OCI-LY7 (cell line): ENCODE results near the gene SALL3. TPM values are rescaled to one million over a fixed set of nuclear protein-coding genes. Genes with fewer than 3 reads are reported as not detected.
"Not testable (repeated sequence)": the region's sequence is repeated elsewhere in the genome, so short reads cannot be mapped to it uniquely, and the experiment has no call there.

Experiments used
- BruUV-seq: library from RNA; stranded (reverse); fragments of 400-500 nt; replicated peaks from 2 replicates; lab custom pipeline; 2021; lab: Mats Ljungman, UMichigan
- CTCF ChIA-PET: fragments of 300-600 bp; sonication (Branson Sonifier 250); formaldehyde crosslinking; loops from one replicate; lab custom pipeline; 2022; ENCODE audit warnings: antibody characterized with exemption; ENCODE audit not compliant: unreplicated experiment; lab: Charles Lee
- POLR2A ChIA-PET: fragments of 300-600 bp; sonication (Branson Sonifier 250); formaldehyde crosslinking; loops from one replicate; lab custom pipeline; 2022; ENCODE audit warnings: antibody characterized with exemption; lab: Charles Lee
- DNase-seq: peaks from one replicate; pipeline ENCODE4 v3.0.0-alpha.2; 2015; ENCODE audit warnings: low spot score
- H2AFZ ChIP-seq: fragments of 200-600 bp; sonication (generic), shearing (Covaris generic); 2 replicates; pipeline ENCODE4 v1.6.1; 2014; ENCODE audit warnings: mild to moderate bottlenecking, antibody characterized with exemption, low read length, moderate library complexity
- H3K27ac ChIP-seq: fragments of 200-600 bp; sonication (generic); 2 replicates; pipeline ENCODE4 v1.5.1; 2014; ENCODE audit warnings: mixed run types, low read depth, mild to moderate bottlenecking, moderate library complexity, low read length, inconsistent platforms; ENCODE audit not compliant: poor library complexity, severe bottlenecking
- H3K36me3 ChIP-seq: fragments of 200-600 bp; sonication (generic); 2 replicates; pipeline ENCODE4 v1.6.1; 2014; ENCODE audit warnings: mild to moderate bottlenecking, antibody characterized with exemption, low read length, moderate library complexity, mixed read lengths; ENCODE audit not compliant: insufficient read depth
- H3K4me1 ChIP-seq: fragments of 200-600 bp; sonication (generic); 2 replicates; pipeline ENCODE4 v1.5.1; 2014; ENCODE audit warnings: mild to moderate bottlenecking, low read length; ENCODE audit not compliant: insufficient read depth, poor library complexity, severe bottlenecking
- H3K4me2 ChIP-seq: fragments of 200-600 bp; sonication (generic); 2 replicates; pipeline ENCODE4 v1.6.1; 2014; ENCODE audit warnings: mild to moderate bottlenecking, low read length
- H3K4me3 ChIP-seq: fragments of 200-600 bp; sonication (generic); 2 replicates; pipeline ENCODE4 v1.5.1; 2014; ENCODE audit warnings: mild to moderate bottlenecking, low read depth, low read length; ENCODE audit not compliant: poor library complexity, severe bottlenecking
- H3K79me2 ChIP-seq: fragments of 200-600 bp; sonication (generic); 2 replicates; pipeline ENCODE4 v1.6.1; 2016; ENCODE audit warnings: low read depth, mild to moderate bottlenecking, low read length, moderate library complexity, mixed read lengths; ENCODE audit not compliant: insufficient read depth
- H3K9me2 ChIP-seq: fragments of 200-600 bp; sonication (generic); 2 replicates; pipeline ENCODE4 v1.6.1; 2016; ENCODE audit warnings: mild to moderate bottlenecking, low read length, mixed read lengths; ENCODE audit not compliant: insufficient read depth
- H3K9me3 ChIP-seq: fragments of 200-600 bp; sonication (generic); 2 replicates; pipeline ENCODE4 v1.6.1; 2014; ENCODE audit warnings: mild to moderate bottlenecking, mixed run types, low read length, mixed read lengths
- H4K20me1 ChIP-seq: fragments of 200-600 bp; sonication (generic); 2 replicates; pipeline ENCODE4 v1.6.1; 2014; ENCODE audit warnings: mild to moderate bottlenecking, antibody characterized with exemption, low read length, moderate library complexity, mixed read lengths; ENCODE audit not compliant: insufficient read depth
- CTCF ChIP-seq: fragments of 200-600 bp; sonication (generic); conservative IDR thresholded peaks from 2 replicates; pipeline ENCODE4 v1.5.1; 2014; ENCODE audit warnings: mild to moderate bottlenecking, antibody characterized with exemption, low read length, moderate library complexity, mixed read lengths
- EZH2phosphoT487 ChIP-seq: fragments of 200-600 bp; sonication (generic); IDR thresholded peaks from 2 replicates; pipeline ENCODE4 v1.6.1; 2018; ENCODE audit warnings: low read depth, borderline replicate concordance, mild to moderate bottlenecking, mixed run types, antibody characterized with exemption, low read length, moderate library complexity, mixed read lengths
- intact Hi-C: fragments of 100-400 bp; cut with micrococcal nuclease; formaldehyde crosslinking; loops from one replicate; pipeline ENCODE4 v1.10.0; 2022; ENCODE audit not compliant: unreplicated experiment
- total RNA-seq, 2 experiments: library from RNA; depleted of rRNA in 1 of 2; stranded (reverse); fragments of >200 nt in 1 of 2; shearing (Covaris generic) in 1 of 2; gene quantifications; 2 replicates each; pipeline ENCODE4 v1.2.3, GENCODE V29; 2014 to 2022

Gene SALL3
- total RNA-seq, 2 experiments from 2014 or later, result not detected

GRCh38 chr18:78939734-78940494 lies 39.7 kb upstream of the SALL3 start:
- no peak overlapping the region for H2AFZ ChIP-seq
- no TSS peak for BruUV-seq
- no peaks in the 10 kb centered on the region for H4K20me1 ChIP-seq
- H3K36me3 ChIP-seq, result no peaks in the 10 kb centered on the region
- H3K4me2 ChIP-seq, result no peak overlapping the region
- H3K9me3 ChIP-seq, result no peaks in the 10 kb centered on the region
- POLR2A ChIA-PET, result no interaction called here
- H3K4me1 ChIP-seq, result no peaks in the 10 kb centered on the region
- TF ChIP-seq EZH2phosphoT487 (no peak), CTCF (no peak)
- CTCF ChIA-PET, result no interaction called here
- no peak for DNase-seq
- no peak overlapping the region for H3K27ac ChIP-seq
- no peak overlapping the region for H3K4me3 ChIP-seq
- H3K79me2 ChIP-seq, result no peaks in the 10 kb centered on the region
- no peaks in the 10 kb centered on the region for H3K9me2 ChIP-seq
- intact Hi-C loops, result no loop called here

- intact Hi-C loops, H3K36me3 ChIP-seq, CTCF ChIA-PET, H3K9me3 ChIP-seq, H3K4me2 ChIP-seq, H3K27ac ChIP-seq, H2AFZ ChIP-seq, H3K9me2 ChIP-seq, H3K79me2 ChIP-seq, H3K4me1 ChIP-seq, BruUV-seq, H4K20me1 ChIP-seq, POLR2A ChIA-PET, DNase-seq, H3K4me3 ChIP-seq: not testable (repeated sequence)
Measured at GRCh38 chr18:78942236-78942635, 37.4 kb upstream of the SALL3 start.

- H3K4me2 ChIP-seq, result no peak overlapping the region
- BruUV-seq, result no TSS peak
- intact Hi-C loops, result no loop called here
- H3K36me3 ChIP-seq, result no peaks in the 10 kb centered on the region
- no peaks in the 10 kb centered on the region for H3K79me2 ChIP-seq
- no peak overlapping the region for H2AFZ ChIP-seq
- TF ChIP-seq CTCF (no peak), EZH2phosphoT487 (no peak)
- no peak overlapping the region for H3K27ac ChIP-seq
- H3K9me2 ChIP-seq, result no peaks in the 10 kb centered on the region
- DNase-seq, result no peak
- CTCF ChIA-PET, result no interaction called here
- H3K4me3 ChIP-seq, result no peak overlapping the region
- no peaks in the 10 kb centered on the region for H3K9me3 ChIP-seq
- H4K20me1 ChIP-seq, result no peaks in the 10 kb centered on the region
- no peaks in the 10 kb centered on the region for H3K4me1 ChIP-seq
- POLR2A ChIA-PET, result interaction anchor here (0.9 kb wide), 1 partner anchor 13 kb away, joined by 3 read pairs; no protein-coding TSS in a partner anchor
Measured at GRCh38 chr18:78945628-78946027, 34.0 kb upstream of the SALL3 start.
